ENCODE data around the gene PPP2R5B. TPM values are rescaled to one million over a fixed set of nuclear protein-coding genes. Genes with fewer than 3 reads are reported as not detected.

The PPP2R5B gene
- polyA plus RNA-seq, 6 donors from 2014 or later = 7.2 to 15.1 (median 10.2) TPM

DNA sequence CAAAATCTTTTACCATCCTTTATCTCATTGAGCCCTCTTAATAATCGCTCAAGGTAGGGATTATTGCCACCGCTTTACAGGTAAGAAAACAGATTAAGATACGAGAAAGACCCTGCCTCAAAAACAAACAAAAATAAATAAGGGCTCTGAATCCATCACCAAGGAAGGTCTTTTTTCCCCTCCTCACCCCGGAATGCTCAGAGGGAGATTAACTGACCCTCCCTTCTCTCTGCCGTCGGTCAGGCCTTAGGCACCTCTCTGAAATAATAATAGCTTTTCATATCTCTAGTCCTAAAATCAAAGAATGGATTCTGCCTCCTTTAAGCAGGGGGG, 6.9 kb upstream of the PPP2R5B start:
- Mint-ChIP-seq H3K4me1 (peaks cover 27 to 31% (median 30%) of the 10 kb centered on the region in 3 donors), H3K4me3 (peak overlapping the region; percentile 86 to 94 (median 89)), H3K27ac (peak overlapping the region; percentile 77 to 97 (median 84)), H3K9me3 (no peaks in the 10 kb centered on the region), H3K27me3 (no peaks in the 10 kb centered on the region), H3K36me3 (peaks cover 0 to 9% of the 10 kb centered on the region in 2 donors)
- DNase-seq (no peak), ATAC-seq (ENCODE audit: low read depth in 2 of 2) (no peak)

- peaks cover 0 to 7% of the 10 kb centered on the region in 2 donors for H3K36me3 Mint-ChIP-seq
- no peaks in the 10 kb centered on the region for H3K9me3 Mint-ChIP-seq
- no peaks in the 10 kb centered on the region for H3K27me3 Mint-ChIP-seq
- DNase-seq (no peak), ATAC-seq (ENCODE audit: low read depth in 2 of 2) (no peak)
- H3K27ac Mint-ChIP-seq = peak overlapping the region in 5 of 6 donors; percentile 58 to 97 (median 89)
- H3K4me1 Mint-ChIP-seq = peaks cover 27 to 31% (median 30%) of the 10 kb centered on the region in 3 donors
- peak overlapping the region; percentile 86 to 94 (median 89) for H3K4me3 Mint-ChIP-seq
These were observed 6.5 kb upstream of the PPP2R5B start for GRCh38 chr11:64918017-64918416.

DNA sequence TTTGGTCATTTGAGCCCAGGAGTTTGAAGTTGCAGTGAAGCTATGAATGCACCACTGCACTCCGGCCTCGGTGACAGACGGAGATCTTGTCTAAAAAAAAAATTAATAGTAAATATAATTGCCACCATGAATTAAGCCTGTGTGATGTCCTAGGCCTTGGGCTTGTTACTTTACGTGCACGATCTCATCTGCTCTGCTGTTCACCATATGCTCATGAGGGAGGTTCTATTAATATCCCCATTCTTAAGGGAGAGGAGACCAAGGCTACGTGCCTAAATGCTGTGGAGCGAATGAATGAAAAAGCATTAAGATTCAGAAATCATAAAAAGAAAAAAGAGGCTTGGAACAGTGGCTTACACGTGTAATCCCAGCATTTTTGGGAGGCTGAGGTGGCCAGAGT, 4.9 kb upstream of the PPP2R5B start:
- H3K27ac Mint-ChIP-seq = no peak overlapping the region
- DNase-seq = no peak
- no peaks in the 10 kb centered on the region for H3K36me3 Mint-ChIP-seq

DNA sequence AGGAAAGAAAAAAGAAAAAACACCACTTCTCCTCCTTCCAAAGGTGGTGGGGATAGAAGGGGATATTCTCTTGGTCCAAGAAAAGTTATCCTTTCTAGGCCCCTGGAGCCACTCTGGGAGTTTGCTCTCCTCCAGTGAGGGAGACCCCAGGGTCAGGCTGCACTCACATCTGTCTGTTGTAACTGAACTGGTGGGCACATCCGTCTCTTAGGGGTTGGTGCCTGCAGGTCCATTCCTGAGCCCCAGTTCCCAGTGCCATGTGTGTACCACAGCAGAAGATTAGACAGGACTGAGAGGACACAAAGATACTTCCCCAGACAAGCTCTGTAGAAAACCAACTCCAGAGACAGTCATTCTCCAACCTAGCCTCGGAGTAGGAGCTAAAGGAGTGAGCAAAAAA, 4.4 kb upstream of the PPP2R5B start:
- Mint-ChIP-seq H3K36me3 (no peaks in the 10 kb centered on the region), H3K9me3 (no peaks in the 10 kb centered on the region), H3K27ac (no peak overlapping the region), H3K4me1 (peaks cover 30 to 44% (median 41%) of the 10 kb centered on the region in 3 donors), H3K27me3 (no peaks in the 10 kb centered on the region), H3K4me3 (peak overlapping the region in 1 of 8 donors; percentile 64)
- DNase-seq (no peak), ATAC-seq (ENCODE audit: low read depth in 2 of 2) (no peak)

More for the DNA sequence above, 4.9 kb upstream of the PPP2R5B start:
- ATAC-seq (ENCODE audit: low read depth in 2 of 2) = no peak
- no peaks in the 10 kb centered on the region for H3K27me3 Mint-ChIP-seq
- no peaks in the 10 kb centered on the region for H3K9me3 Mint-ChIP-seq
- peaks cover 26 to 42% (median 41%) of the 10 kb centered on the region in 3 donors for H3K4me1 Mint-ChIP-seq
- H3K4me3 Mint-ChIP-seq = no peak overlapping the region

- H3K9me3 Mint-ChIP-seq = no peaks in the 10 kb centered on the region
- H3K27ac Mint-ChIP-seq = peak overlapping the region in 1 of 6 donors; percentile 78
- H3K4me1 Mint-ChIP-seq = peaks cover 25 to 41% (median 33%) of the 10 kb centered on the region in 3 donors
- no peaks in the 10 kb centered on the region for H3K27me3 Mint-ChIP-seq
- ATAC-seq (ENCODE audit: low read depth in 2 of 2) = no peak
- DNase-seq = no peak
- peak overlapping the region in 2 of 8 donors; percentile 30 to 74 for H3K4me3 Mint-ChIP-seq
- H3K36me3 Mint-ChIP-seq = no peaks in the 10 kb centered on the region
These were observed 3.1 kb upstream of the PPP2R5B start for GRCh38 chr11:64921384-64921783.

DNA sequence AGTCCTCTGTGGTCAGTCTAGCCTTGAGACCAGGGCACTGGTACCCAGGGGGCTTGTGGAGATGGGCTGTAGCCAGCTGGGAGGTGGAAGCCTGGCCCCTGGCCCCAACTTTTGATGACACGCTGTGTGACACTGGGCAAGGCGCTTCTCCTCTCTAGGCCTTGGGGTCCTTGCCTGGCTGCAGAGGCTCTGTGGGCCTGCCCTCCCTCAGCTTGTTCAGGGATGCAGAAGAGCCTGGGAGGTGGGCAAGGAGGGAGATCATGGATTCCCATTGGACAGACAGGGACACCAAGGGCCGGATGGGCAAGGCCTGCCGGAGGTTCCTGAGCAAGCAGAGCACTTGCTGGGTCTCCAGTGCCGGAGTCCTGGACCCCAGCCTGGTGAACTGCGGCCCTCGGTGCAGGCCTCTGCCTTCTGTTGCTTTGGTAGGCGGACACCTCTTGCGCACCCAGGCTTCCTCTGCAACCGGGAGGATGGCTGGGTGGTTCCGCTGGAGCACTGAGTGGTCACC, 1.3 kb upstream of the PPP2R5B start:
- Mint-ChIP-seq H3K9me3 (no peaks in the 10 kb centered on the region), H3K27me3 (no peaks in the 10 kb centered on the region), H3K4me3 (peak overlapping the region in 6 of 8 donors; percentile 36 to 99 (median 92)), H3K27ac (peak overlapping the region in 1 of 6 donors; percentile 98), H3K36me3 (peaks cover 0 to 6% of the 10 kb centered on the region in 2 donors), H3K4me1 (peaks cover 15 to 27% (median 19%) of the 10 kb centered on the region in 3 donors)
- DNase-seq (no peak), ATAC-seq (ENCODE audit: low read depth in 2 of 2) (no peak)

DNA sequence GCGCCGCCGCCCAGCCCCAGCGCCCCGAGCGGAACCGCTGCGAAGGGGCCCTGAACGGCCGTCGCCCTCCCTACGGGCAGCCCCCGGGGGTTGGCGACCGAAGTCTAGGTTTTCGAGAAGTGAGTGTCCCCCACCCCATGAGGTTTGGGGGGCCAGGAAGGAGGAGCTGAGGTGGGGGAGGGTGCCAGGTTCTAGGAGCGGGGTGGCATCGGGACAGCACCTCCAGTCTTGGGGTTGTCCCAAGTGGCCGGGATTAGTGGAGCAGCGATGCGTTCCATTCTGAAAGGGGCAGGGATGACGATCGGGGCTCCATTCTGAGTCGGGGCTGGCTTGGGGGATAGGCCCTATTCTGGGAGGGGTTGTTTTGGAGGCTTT, 408 bp downstream of the PPP2R5B start:
- H3K4me1 Mint-ChIP-seq = peaks cover 15 to 27% (median 19%) of the 10 kb centered on the region in 3 donors
- DNase-seq (no peak), ATAC-seq (ENCODE audit: low read depth in 2 of 2) (peak in 1 of 2 donors; percentile 30)
- no peaks in the 10 kb centered on the region for H3K27me3 Mint-ChIP-seq
- peak overlapping the region; percentile 87 to 100 (median 94) for H3K4me3 Mint-ChIP-seq
- no peaks in the 10 kb centered on the region for H3K9me3 Mint-ChIP-seq
- H3K27ac Mint-ChIP-seq = peak overlapping the region; percentile 49 to 100 (median 74)
- H3K36me3 Mint-ChIP-seq = peaks cover 0 to 7% of the 10 kb centered on the region in 2 donors

DNA sequence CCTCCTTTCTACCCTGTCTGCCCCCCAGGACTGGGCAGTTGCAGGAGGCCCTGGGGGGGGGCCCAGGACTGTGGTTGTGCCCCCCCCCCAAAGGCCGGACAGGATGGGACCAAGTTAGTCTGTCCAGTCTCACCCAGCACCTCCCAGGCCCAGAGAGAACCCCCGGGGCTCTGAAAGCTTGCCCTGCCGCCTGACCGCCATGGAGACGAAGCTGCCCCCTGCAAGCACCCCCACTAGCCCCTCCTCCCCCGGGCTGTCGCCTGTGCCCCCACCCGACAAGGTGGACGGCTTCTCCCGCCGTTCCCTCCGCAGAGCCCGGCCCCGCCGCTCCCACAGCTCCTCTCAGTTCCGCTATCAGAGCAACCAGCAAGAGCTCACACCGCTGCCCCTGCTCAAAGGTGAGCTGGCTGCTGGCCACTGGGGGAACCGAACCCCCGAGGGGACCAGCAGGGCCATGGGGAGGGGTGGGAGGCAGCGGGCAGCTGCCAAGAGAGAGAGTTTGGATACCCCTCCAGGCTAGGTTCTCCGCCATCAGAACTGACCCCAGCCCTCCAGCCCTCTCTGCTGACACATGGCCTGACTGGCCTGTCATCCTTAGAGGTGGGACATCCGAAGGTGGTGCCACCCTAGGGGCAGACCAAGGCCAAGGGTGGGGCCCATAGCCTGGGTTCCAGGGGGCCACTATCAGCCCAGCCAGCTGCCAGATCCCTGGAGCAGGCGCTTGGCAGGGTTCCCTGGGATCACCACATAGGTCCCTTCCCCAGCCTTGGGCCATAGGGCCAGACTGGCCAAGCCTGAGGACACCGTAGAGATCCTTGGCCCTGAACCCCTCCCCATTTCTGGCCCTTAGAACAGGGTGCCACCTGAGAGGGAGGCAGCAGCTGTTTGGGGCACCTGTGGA, 1.3 kb downstream of the PPP2R5B start:
- H3K27ac Mint-ChIP-seq = peak overlapping the region in 3 of 6 donors; percentile 12 to 97 (median 49)
- H3K4me1 Mint-ChIP-seq = peaks cover 15 to 27% (median 19%) of the 10 kb centered on the region in 3 donors
- DNase-seq (no peak), ATAC-seq (ENCODE audit: low read depth in 2 of 2) (no peak)
- no peaks in the 10 kb centered on the region for H3K27me3 Mint-ChIP-seq
- H3K36me3 Mint-ChIP-seq = peaks cover 3 to 7% of the 10 kb centered on the region in 2 donors
- no peaks in the 10 kb centered on the region for H3K9me3 Mint-ChIP-seq
- peak overlapping the region; percentile 87 to 100 (median 94) for H3K4me3 Mint-ChIP-seq

- no peaks in the 10 kb centered on the region for H3K27me3 Mint-ChIP-seq
- H3K4me3 Mint-ChIP-seq = peak overlapping the region in 6 of 8 donors; percentile 55 to 87 (median 70)
These were observed 2.2 kb downstream of the PPP2R5B start for GRCh38 chr11:64926689-64927088.

DNA sequence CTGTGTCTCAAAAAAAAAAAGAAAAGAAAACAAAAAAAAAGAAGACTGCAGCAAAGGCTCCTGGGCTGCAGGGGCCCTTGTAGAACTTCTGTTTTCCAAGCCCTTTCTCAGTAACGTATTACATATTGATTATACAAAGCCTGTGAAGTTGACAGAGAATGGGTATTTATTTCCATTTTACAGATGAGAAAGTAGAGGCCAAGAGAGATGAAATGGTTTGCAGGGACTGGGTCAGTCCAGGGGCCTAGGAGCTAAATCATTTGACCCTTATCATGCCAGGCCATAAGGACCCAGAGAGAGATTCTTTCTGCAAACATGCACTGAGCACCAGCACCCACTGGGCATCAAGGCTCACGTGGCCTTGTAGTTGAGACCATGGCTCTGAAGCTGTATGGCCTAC, 4.5 kb downstream of the PPP2R5B start:
- no peak for ATAC-seq (ENCODE audit: low read depth in 2 of 2)
- Mint-ChIP-seq H3K9me3 (no peaks in the 10 kb centered on the region), H3K36me3 (peaks cover 7 to 15% of the 10 kb centered on the region in 2 donors), H3K27me3 (no peaks in the 10 kb centered on the region), H3K27ac (no peak overlapping the region), H3K4me3 (no peak overlapping the region), H3K4me1 (peaks cover 10 to 21% (median 16%) of the 10 kb centered on the region in 3 donors)
- no peak for DNase-seq

More at GRCh38 chr11:64926689-64927088, 2.2 kb downstream of the PPP2R5B start:
- peaks cover 15 to 27% (median 19%) of the 10 kb centered on the region in 3 donors for H3K4me1 Mint-ChIP-seq
- H3K27ac Mint-ChIP-seq = no peak overlapping the region
- H3K9me3 Mint-ChIP-seq = no peaks in the 10 kb centered on the region
- ATAC-seq (ENCODE audit: low read depth in 2 of 2) (no peak), DNase-seq (no peak)
- H3K36me3 Mint-ChIP-seq = peaks cover 7% of the 10 kb centered on the region in 2 donors

GRCh38 chr11:64929625-64930024, 5.1 kb downstream of the PPP2R5B start:
- peaks cover 7 to 15% of the 10 kb centered on the region in 2 donors for H3K36me3 Mint-ChIP-seq
- H3K4me1 Mint-ChIP-seq = peaks cover 5 to 15% (median 11%) of the 10 kb centered on the region in 3 donors

GRCh38 chr11:64930340-64930739, 5.9 kb downstream of the PPP2R5B start:
- no peak for DNase-seq
- Mint-ChIP-seq H3K9me3 (no peaks in the 10 kb centered on the region), H3K36me3 (peaks cover 7 to 15% of the 10 kb centered on the region in 2 donors)

More at GRCh38 chr11:64929625-64930024, 5.1 kb downstream of the PPP2R5B start:
- H3K9me3 Mint-ChIP-seq = no peaks in the 10 kb centered on the region
- H3K27me3 Mint-ChIP-seq = no peaks in the 10 kb centered on the region
- ATAC-seq (ENCODE audit: low read depth in 2 of 2) (no peak), DNase-seq (no peak)
- peak overlapping the region in 1 of 8 donors; percentile 63 for H3K4me3 Mint-ChIP-seq
- peak overlapping the region in 1 of 6 donors; percentile 54 for H3K27ac Mint-ChIP-seq

GRCh38 chr11:64931290-64931689, 6.8 kb downstream of the PPP2R5B start:
- H3K27me3 Mint-ChIP-seq = no peaks in the 10 kb centered on the region
- no peaks in the 10 kb centered on the region for H3K9me3 Mint-ChIP-seq
- no peak for DNase-seq
- ATAC-seq (ENCODE audit: low read depth in 2 of 2) = no peak
- peaks cover 7 to 15% of the 10 kb centered on the region in 2 donors for H3K36me3 Mint-ChIP-seq
- peaks cover 0 to 5% (median 1%) of the 10 kb centered on the region in 3 donors for H3K4me1 Mint-ChIP-seq
- peak overlapping the region in 1 of 6 donors; percentile 24 for H3K27ac Mint-ChIP-seq
- H3K4me3 Mint-ChIP-seq = no peak overlapping the region

More at GRCh38 chr11:64930340-64930739, 5.9 kb downstream of the PPP2R5B start:
- Mint-ChIP-seq H3K4me1 (peaks cover under 1 to 8% (median 5%) of the 10 kb centered on the region in 3 donors), H3K4me3 (no peak overlapping the region), H3K27me3 (no peaks in the 10 kb centered on the region), H3K27ac (no peak overlapping the region)
- no peak for ATAC-seq (ENCODE audit: low read depth in 2 of 2)
